HepG2 (cell line): Measurements from ENCODE around the gene BST2. TPM values are rescaled to one million over a fixed set of nuclear protein-coding genes. Genes with fewer than 3 reads are reported as not detected.

Source experiments
- ATAD3A ChIP-seq: sonication (generic); formaldehyde crosslinking; IDR thresholded peaks from 2 replicates; pipeline ENCODE4 v1.4.0; 2020; ENCODE audit warnings: missing genetic modification reagents
- KDM5A ChIP-seq: fragments of 200-600 bp; sonication (generic); IDR thresholded peaks from 2 replicates; pipeline ENCODE4 v1.7.0; 2018; ENCODE audit warnings: antibody characterized with exemption, mild to moderate bottlenecking, low read length, borderline replicate concordance
- KLF12 ChIP-seq: sonication (generic); formaldehyde crosslinking; IDR thresholded peaks from 2 replicates; pipeline ENCODE4 v1.4.0; 2020; ENCODE audit warnings: missing genetic modification reagents, borderline replicate concordance
- KMT2B ChIP-seq: IDR thresholded peaks from 2 replicates; pipeline ENCODE4 v1.6.1; 2016; ENCODE audit warnings: missing genetic modification reagents, missing compliant biosample characterization
- MAFK ChIP-seq, 2 experiments: IDR thresholded peaks in 1 of 2; conservative IDR thresholded peaks in 1 of 2; 2 replicates each; pipeline ENCODE4 v1.6.1; 2011; ENCODE audit warnings: improper control_type of control experiment in 2 of 2, low read length in 2 of 2
- RARG ChIP-seq: sonication (generic); formaldehyde crosslinking; IDR thresholded peaks from 2 replicates; pipeline ENCODE4 v1.4.0; 2020; ENCODE audit warnings: low read depth, mild to moderate bottlenecking, missing genetic modification reagents
- RFX5 ChIP-seq: IDR thresholded peaks from 2 replicates; pipeline ENCODE4 v1.6.1; 2011; ENCODE audit warnings: low read depth, low read length, improper control_type of control experiment
- TARDBP ChIP-seq: sonication (generic); formaldehyde crosslinking; IDR thresholded peaks from 2 replicates; pipeline ENCODE4 v1.8.0; 2022; ENCODE audit warnings: mild to moderate bottlenecking, missing genetic modification reagents
- ZNF234 ChIP-seq: sonication (generic); formaldehyde crosslinking; conservative IDR thresholded peaks from 2 replicates; pipeline ENCODE4 v1.5.1; 2020; ENCODE audit warnings: mild to moderate bottlenecking, missing genetic modification reagents
- ZNF329 ChIP-seq: sonication (generic); formaldehyde crosslinking; IDR thresholded peaks from 2 replicates; pipeline ENCODE4 v1.9.0; 2021; ENCODE audit warnings: low read depth, mild to moderate bottlenecking, missing genetic modification reagents
- ZNF564 ChIP-seq: sonication (generic); formaldehyde crosslinking; IDR thresholded peaks from 2 replicates; pipeline ENCODE4 v1.8.1; 2023; ENCODE audit warnings: mild to moderate bottlenecking, missing genetic modification reagents
- ZNF775 ChIP-seq: sonication (generic); formaldehyde crosslinking; IDR thresholded peaks from 2 replicates; pipeline ENCODE4 v1.4.0; 2020; ENCODE audit warnings: missing genetic modification reagents, mild to moderate bottlenecking, moderate library complexity, borderline replicate concordance
- polyA plus RNA-seq, 8 experiments: library from polyadenylated mRNA; depleted of rRNA in 3 of 8; stranded (reverse) in 7 of 8; unstranded in 1 of 8; fragments of >200 nt; fragmentation: Illumina TruSeq in 4 of 8; extraction: Trizol in 4 of 8; gene quantifications; 2 replicates each; pipeline versions ENCODE4 v1.2.1 to v1.2.3, GENCODE V29; 2011 to 2016; ENCODE audit warnings: low read depth in 4 of 8, missing spikeins in 1 of 8, mixed read lengths in 1 of 8; ENCODE audit not compliant: insufficient read depth in 1 of 8
- total RNA-seq, 5 experiments: library from RNA; depleted of rRNA; stranded (reverse); fragments of >200 nt; fragmentation: Illumina TruSeq; extraction: Trizol; gene quantifications; 2 replicates each; pipeline ENCODE4 v1.2.3, GENCODE V29; 2016; ENCODE audit warnings: low read depth in 1 of 5
- TF ChIP-seq, protein P1 (sequence below): IDR thresholded peaks from 2 replicates; pipeline ENCODE4 v1.6.1; 2016; ENCODE audit warnings: mild to moderate bottlenecking
- TF ChIP-seq, protein P2 (sequence below): sonication (generic); formaldehyde crosslinking; IDR thresholded peaks from 2 replicates; pipeline ENCODE4 v1.8.1; 2023; ENCODE audit warnings: missing genetic modification reagents, mild to moderate bottlenecking, borderline replicate concordance
- TF ChIP-seq, protein P3 (sequence below): sonication (generic); formaldehyde crosslinking; IDR thresholded peaks from 2 replicates; pipeline ENCODE4 v1.9.0; 2021; ENCODE audit warnings: mild to moderate bottlenecking, missing genetic modification reagents
- TF ChIP-seq, protein P4 (sequence below): sonication (generic); formaldehyde crosslinking; IDR thresholded peaks from 2 replicates; pipeline ENCODE4 v1.4.0; 2020; ENCODE audit warnings: mild to moderate bottlenecking, missing genetic modification reagents
- TF ChIP-seq, protein P5 (sequence below): sonication (generic); formaldehyde crosslinking; IDR thresholded peaks from 2 replicates; pipeline ENCODE4 v1.4.0; 2020; ENCODE audit warnings: low read depth, missing genetic modification reagents

BST2 gene
- total and polyA plus RNA-seq, 2 of the 13 experiments (the other 11 are each of a cell fraction or from before 2014, with no cell fraction given): 58.8 to 93.8 TPM

DNA sequence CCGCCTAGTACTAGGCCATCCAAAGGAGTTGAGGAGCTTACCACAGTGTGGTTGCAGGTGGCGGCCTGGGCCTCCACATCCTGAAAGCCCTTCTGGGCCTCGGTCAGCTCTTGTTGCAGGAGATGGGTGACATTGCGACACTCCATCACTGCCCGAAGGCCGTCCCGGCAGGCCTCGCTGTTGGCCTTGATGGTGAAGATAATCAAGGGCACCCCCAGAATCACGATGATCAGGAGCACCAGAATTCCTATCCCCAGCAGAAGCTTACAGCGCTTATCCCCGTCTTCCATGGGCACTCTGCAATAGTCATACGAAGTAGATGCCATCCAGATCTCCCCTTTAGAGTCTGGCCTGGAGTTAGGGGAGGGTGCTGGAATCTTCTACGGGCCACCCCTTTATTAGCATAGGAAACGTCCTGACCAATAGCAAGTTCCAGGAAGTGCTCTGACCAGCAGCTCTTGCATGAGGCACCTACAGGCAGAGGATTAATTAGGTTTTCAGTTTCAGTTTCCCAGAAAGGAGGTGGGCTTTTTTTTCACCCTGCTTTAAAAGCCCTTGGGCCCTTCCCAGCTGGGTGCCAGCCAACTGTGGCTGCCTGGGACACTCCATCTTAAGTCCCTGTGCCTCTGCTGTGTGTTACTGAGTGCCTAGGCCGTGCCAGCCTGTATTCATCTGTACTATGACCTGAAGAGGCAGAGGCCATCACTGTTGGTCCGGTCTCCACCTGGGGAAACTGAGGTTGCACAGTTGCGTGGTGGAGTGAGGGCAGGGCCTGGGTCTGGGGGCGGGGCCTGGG lies at the start of gene BST2 (continued):
- TF ChIP-seq, protein P1, sequence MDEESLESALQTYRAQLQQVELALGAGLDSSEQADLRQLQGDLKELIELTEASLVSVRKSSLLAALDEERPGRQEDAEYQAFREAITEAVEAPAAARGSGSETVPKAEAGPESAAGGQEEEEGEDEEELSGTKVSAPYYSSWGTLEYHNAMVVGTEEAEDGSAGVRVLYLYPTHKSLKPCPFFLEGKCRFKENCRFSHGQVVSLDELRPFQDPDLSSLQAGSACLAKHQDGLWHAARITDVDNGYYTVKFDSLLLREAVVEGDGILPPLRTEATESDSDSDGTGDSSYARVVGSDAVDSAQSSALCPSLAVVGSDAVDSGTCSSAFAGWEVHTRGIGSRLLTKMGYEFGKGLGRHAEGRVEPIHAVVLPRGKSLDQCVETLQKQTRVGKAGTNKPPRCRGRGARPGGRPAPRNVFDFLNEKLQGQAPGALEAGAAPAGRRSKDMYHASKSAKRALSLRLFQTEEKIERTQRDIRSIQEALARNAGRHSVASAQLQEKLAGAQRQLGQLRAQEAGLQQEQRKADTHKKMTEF (CRISPR knock-in tag): peak; percentile 86
- TF ChIP-seq TARDBP: no peak
- TF ChIP-seq RFX5: no peak
- no peak for TF ChIP-seq ZNF775
- no peak for TF ChIP-seq ZNF234 (CRISPR knock-in tag)
- TF ChIP-seq, protein P2, sequence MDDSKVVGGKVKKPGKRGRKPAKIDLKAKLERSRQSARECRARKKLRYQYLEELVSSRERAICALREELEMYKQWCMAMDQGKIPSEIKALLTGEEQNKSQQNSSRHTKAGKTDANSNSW (CRISPR knock-in tag): no peak
- peak; percentile 43; the same call in 1 of the 2 replicates for TF ChIP-seq KDM5A
- no peak for TF ChIP-seq ZNF564 (CRISPR knock-in tag)
- TF ChIP-seq, protein P3, sequence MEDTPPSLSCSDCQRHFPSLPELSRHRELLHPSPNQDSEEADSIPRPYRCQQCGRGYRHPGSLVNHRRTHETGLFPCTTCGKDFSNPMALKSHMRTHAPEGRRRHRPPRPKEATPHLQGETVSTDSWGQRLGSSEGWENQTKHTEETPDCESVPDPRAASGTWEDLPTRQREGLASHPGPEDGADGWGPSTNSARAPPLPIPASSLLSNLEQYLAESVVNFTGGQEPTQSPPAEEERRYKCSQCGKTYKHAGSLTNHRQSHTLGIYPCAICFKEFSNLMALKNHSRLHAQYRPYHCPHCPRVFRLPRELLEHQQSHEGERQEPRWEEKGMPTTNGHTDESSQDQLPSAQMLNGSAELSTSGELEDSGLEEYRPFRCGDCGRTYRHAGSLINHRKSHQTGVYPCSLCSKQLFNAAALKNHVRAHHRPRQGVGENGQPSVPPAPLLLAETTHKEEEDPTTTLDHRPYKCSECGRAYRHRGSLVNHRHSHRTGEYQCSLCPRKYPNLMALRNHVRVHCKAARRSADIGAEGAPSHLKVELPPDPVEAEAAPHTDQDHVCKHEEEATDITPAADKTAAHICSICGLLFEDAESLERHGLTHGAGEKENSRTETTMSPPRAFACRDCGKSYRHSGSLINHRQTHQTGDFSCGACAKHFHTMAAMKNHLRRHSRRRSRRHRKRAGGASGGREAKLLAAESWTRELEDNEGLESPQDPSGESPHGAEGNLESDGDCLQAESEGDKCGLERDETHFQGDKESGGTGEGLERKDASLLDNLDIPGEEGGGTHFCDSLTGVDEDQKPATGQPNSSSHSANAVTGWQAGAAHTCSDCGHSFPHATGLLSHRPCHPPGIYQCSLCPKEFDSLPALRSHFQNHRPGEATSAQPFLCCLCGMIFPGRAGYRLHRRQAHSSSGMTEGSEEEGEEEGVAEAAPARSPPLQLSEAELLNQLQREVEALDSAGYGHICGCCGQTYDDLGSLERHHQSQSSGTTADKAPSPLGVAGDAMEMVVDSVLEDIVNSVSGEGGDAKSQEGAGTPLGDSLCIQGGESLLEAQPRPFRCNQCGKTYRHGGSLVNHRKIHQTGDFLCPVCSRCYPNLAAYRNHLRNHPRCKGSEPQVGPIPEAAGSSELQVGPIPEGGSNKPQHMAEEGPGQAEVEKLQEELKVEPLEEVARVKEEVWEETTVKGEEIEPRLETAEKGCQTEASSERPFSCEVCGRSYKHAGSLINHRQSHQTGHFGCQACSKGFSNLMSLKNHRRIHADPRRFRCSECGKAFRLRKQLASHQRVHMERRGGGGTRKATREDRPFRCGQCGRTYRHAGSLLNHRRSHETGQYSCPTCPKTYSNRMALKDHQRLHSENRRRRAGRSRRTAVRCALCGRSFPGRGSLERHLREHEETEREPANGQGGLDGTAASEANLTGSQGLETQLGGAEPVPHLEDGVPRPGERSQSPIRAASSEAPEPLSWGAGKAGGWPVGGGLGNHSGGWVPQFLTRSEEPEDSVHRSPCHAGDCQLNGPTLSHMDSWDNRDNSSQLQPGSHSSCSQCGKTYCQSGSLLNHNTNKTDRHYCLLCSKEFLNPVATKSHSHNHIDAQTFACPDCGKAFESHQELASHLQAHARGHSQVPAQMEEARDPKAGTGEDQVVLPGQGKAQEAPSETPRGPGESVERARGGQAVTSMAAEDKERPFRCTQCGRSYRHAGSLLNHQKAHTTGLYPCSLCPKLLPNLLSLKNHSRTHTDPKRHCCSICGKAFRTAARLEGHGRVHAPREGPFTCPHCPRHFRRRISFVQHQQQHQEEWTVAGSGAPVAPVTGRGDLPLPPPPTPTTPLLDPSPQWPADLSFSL: no peak
- peak; percentile 50; the same call in 1 of the 2 replicates for TF ChIP-seq KMT2B (CRISPR knock-in tag)
- TF ChIP-seq MAFK (conservative IDR thresholded peaks at IDR 0.05 in 1 of 2, IDR thresholded peaks at IDR 0.05 in 1 of 2; ENCODE audit: low read length in 2 of 2): no peak
- TF ChIP-seq, protein P4, sequence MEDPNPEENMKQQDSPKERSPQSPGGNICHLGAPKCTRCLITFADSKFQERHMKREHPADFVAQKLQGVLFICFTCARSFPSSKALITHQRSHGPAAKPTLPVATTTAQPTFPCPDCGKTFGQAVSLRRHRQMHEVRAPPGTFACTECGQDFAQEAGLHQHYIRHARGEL: no peak
- TF ChIP-seq, protein P5, sequence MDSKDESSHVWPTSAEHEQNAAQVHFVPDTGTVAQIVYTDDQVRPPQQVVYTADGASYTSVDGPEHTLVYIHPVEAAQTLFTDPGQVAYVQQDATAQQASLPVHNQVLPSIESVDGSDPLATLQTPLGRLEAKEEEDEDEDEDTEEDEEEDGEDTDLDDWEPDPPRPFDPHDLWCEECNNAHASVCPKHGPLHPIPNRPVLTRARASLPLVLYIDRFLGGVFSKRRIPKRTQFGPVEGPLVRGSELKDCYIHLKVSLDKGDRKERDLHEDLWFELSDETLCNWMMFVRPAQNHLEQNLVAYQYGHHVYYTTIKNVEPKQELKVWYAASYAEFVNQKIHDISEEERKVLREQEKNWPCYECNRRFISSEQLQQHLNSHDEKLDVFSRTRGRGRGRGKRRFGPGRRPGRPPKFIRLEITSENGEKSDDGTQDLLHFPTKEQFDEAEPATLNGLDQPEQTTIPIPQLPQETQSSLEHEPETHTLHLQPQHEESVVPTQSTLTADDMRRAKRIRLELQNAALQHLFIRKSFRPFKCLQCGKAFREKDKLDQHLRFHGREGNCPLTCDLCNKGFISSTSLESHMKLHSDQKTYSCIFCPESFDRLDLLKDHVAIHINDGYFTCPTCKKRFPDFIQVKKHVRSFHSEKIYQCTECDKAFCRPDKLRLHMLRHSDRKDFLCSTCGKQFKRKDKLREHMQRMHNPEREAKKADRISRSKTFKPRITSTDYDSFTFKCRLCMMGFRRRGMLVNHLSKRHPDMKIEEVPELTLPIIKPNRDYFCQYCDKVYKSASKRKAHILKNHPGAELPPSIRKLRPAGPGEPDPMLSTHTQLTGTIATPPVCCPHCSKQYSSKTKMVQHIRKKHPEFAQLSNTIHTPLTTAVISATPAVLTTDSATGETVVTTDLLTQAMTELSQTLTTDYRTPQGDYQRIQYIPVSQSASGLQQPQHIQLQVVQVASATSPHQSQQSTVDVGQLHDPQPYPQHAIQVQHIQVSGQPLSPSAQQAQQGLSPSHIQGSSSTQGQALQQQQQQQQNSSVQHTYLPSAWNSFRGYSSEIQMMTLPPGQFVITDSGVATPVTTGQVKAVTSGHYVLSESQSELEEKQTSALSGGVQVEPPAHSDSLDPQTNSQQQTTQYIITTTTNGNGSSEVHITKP: 0 out of 2 replicates have a peak, but pooled peaks have one; percentile 58
- no peak for TF ChIP-seq ATAD3A
- TF ChIP-seq KLF12 (CRISPR knock-in tag): no peak
- TF ChIP-seq ZNF329 (CRISPR knock-in tag): peak; percentile 91
- no peak for TF ChIP-seq RARG
